Measurements from ENCODE around the gene IGF2BP3.

- TF ChIP-seq EZH2 (IDR thresholded peaks at IDR 0.05; ENCODE audit: low read length) (no peak), CTCF (optimal IDR thresholded peaks at IDR 0.05 in 1 of 3, IDR thresholded peaks at IDR 0.05 in 1 of 3, conservative IDR thresholded peaks at IDR 0.05 in 1 of 3; ENCODE audit: extremely low read depth in 1 of 3, insufficient read depth in 2 of 3, low read length in 3 of 3) (no peak)
Observed at GRCh38 chr7:23378996-23379395, 91.3 kb downstream of the IGF2BP3 start.

Data from keratinocyte (primary cell).